GM18511 (cell line): ENCODE data around the gene DCTN2.
"Not testable (repeated sequence)": the region's sequence is repeated elsewhere in the genome, so short reads cannot be mapped to it uniquely, and the experiment has no call there.

Source experiments
- ATAC-seq: cut with Tn5 transposase; IDR thresholded peaks from one replicate; pipeline ENCODE4 v1.9.1; 2021; ENCODE audit warnings: mild to moderate bottlenecking, moderate library complexity; ENCODE audit not compliant: unreplicated experiment

Gene DCTN2

GRCh38 chr12:57517187-57517586, 29.8 kb downstream of the DCTN2 start:
- ATAC-seq: no peak

- no peak for ATAC-seq
Measured at GRCh38 chr12:57516617-57517153, 30.3 kb downstream of the DCTN2 start.

- no peak for ATAC-seq
Measured at GRCh38 chr12:57515934-57516541, 31.0 kb downstream of the DCTN2 start.

- no peak for ATAC-seq
Measured at GRCh38 chr12:57515408-57515933, 31.5 kb downstream of the DCTN2 start.

- no peak for ATAC-seq
Measured at GRCh38 chr12:57514720-57515407, 32.1 kb downstream of the DCTN2 start.

GRCh38 chr12:57514246-57514645, 32.7 kb downstream of the DCTN2 start:
- ATAC-seq: not testable (repeated sequence)

- ATAC-seq: not testable (repeated sequence)
Measured at GRCh38 chr12:57513677-57514076, 33.3 kb downstream of the DCTN2 start.

- no peak for ATAC-seq
Measured at GRCh38 chr12:57513266-57513665, 33.7 kb downstream of the DCTN2 start.

GRCh38 chr12:57512665-57513064, 34.3 kb downstream of the DCTN2 start:
- ATAC-seq: no peak

- no peak for ATAC-seq
Measured at GRCh38 chr12:57511588-57512325, 35.2 kb downstream of the DCTN2 start.

GRCh38 chr12:57511161-57511560, 35.8 kb downstream of the DCTN2 start:
- no peak for ATAC-seq

GRCh38 chr12:57507796-57508195, 39.2 kb downstream of the DCTN2 start:
- not testable (repeated sequence) for ATAC-seq

- not testable (repeated sequence) for ATAC-seq
Measured at GRCh38 chr12:57506541-57506940, 40.5 kb downstream of the DCTN2 start.

GRCh38 chr12:57502311-57502969, 44.6 kb downstream of the DCTN2 start:
- not testable (repeated sequence) for ATAC-seq

- ATAC-seq: no peak
Measured at GRCh38 chr12:57500213-57500612, 46.8 kb downstream of the DCTN2 start.

- no peak for ATAC-seq
Measured at GRCh38 chr12:57498571-57498970, 48.4 kb downstream of the DCTN2 start.

GRCh38 chr12:57498132-57498502, 48.9 kb downstream of the DCTN2 start:
- no peak for ATAC-seq

GRCh38 chr12:57497223-57498131, 49.5 kb downstream of the DCTN2 start:
- ATAC-seq: no peak

GRCh38 chr12:57496822-57497221, 50.2 kb downstream of the DCTN2 start:
- no peak for ATAC-seq
